Measurements from ENCODE around the gene VSTM2L.

DNA sequence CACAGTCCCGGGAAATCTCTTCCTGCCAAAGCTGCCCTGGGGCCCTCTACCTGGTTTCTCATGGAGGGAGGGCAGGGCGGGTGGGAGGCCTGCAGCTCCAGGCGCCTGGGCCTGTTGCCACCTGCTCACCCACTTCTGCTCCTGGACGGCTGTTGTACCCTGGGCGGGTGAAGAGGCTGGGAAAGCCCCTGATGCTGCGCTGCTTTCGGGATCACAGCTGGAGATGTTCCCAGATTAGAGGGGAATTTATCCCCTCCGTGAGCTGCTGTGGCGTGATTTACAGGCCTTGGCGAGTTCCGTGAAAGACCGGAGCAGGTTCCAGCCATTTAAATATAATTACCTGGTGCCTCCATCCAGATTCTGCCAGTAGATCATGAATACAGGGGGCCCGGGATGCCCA, 12.3 kb upstream of the VSTM2L start:
- TF ChIP-seq, protein P1, sequence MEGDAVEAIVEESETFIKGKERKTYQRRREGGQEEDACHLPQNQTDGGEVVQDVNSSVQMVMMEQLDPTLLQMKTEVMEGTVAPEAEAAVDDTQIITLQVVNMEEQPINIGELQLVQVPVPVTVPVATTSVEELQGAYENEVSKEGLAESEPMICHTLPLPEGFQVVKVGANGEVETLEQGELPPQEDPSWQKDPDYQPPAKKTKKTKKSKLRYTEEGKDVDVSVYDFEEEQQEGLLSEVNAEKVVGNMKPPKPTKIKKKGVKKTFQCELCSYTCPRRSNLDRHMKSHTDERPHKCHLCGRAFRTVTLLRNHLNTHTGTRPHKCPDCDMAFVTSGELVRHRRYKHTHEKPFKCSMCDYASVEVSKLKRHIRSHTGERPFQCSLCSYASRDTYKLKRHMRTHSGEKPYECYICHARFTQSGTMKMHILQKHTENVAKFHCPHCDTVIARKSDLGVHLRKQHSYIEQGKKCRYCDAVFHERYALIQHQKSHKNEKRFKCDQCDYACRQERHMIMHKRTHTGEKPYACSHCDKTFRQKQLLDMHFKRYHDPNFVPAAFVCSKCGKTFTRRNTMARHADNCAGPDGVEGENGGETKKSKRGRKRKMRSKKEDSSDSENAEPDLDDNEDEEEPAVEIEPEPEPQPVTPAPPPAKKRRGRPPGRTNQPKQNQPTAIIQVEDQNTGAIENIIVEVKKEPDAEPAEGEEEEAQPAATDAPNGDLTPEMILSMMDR (IDR thresholded peaks at IDR 0.05; ENCODE audit: low read depth, low read length) = no peak
- TF ChIP-seq EZH2phosphoT487 (IDR thresholded peaks at IDR 0.05; ENCODE audit: low read depth) = no peak

Measured in OCI-LY3 (cell line).